ENCODE measurements around the gene DUSP22. TPM values are rescaled to one million over a fixed set of nuclear protein-coding genes. Genes with fewer than 3 reads are reported as not detected.

The DUSP22 gene
- total RNA-seq, 1 experiment from 2014 or later = 6.0 TPM

DNA sequence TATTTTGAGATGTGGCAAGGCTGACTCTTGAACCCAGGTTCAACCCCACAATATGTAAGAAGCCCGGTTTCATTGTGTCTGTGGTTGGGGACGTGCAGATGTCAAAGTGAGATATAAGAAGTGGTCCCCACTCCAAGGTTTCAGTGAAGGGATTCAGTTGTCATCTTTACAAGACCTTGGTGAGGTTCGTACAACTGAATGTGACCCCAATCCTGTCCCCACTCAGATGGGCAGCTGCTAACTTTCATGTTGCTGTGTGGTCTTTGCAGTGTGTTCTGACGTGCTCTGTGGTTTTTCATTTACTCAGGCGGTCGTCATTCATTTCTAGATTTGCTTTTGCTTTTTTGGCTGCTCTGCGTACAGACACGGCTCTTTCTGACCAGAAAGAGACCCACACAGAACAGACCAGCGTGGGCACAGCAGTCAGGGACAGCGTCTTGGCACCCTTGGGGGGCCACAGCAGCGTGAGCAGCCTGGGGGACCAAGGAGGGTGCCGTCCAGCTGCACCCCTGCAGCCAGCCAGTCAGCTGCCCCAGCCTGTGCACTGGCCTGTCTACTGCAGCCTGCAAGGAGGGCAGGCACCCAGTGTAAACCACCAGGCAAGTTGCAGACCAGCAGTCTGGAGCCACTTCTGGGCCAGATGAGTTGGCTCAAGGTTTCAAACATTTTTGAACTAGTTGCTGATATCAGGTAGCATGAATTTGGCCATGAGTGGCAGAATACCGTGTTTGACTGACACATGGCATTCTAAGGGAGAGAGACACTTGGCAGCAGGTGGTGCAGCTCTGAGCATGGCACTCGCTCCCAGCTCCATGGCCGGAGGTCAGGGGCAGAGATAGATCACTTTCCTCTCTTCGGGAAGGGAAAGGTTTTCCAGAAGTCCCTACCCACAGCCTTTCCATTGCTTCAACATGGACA, 49.9 kb downstream of the DUSP22 start:
- in situ Hi-C loops (cut with HindIII; ENCODE audit: low pct_unique_long_range_greater_than_20kb, low sequenced_read_pairs) = no loop called here
- no peak for DNase-seq (ENCODE audit: low read depth)

GRCh38 chr6:342832-343179, 50.5 kb downstream of the DUSP22 start:
- no peak for DNase-seq (ENCODE audit: low read depth)
- in situ Hi-C loops (cut with HindIII; ENCODE audit: low pct_unique_long_range_greater_than_20kb, low sequenced_read_pairs) = no loop called here

DNA sequence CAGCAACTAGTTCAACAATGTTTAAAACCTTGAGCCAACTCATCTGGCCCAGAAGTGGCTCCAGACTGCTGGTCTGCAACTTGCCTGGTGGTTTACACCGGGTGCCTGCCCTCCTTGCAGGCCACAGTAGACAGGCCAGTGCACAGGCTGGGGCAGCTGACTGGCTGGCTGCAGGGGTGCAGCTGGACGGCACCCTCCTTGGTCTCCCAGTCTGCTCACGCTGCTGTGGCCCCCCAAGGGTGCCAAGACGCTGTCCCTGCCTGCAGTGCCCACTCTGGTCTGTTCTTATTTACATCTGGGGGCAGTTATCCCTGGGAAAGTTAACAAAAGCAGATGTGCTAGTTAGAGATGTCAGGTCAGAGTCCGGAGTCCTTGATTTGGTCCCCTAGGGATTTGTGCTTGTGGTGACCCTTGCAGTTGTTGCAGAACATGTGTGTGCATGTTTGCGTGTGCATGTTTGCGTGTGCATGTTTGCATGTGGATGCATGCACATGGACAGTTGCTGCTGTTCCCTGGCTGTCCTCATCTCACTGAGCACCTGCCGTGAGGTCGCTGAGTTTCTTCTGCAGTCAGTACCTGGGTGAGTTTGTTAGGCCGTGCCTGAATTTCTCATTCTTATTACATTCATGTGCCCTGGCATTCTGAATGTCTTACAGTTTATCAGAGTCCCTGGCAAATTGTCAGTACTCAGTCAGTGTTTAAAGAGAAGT, 51.1 kb downstream of the DUSP22 start:
- in situ Hi-C loops (cut with HindIII; ENCODE audit: low pct_unique_long_range_greater_than_20kb, low sequenced_read_pairs) = no loop called here
- no peak for DNase-seq (ENCODE audit: low read depth)

DNA sequence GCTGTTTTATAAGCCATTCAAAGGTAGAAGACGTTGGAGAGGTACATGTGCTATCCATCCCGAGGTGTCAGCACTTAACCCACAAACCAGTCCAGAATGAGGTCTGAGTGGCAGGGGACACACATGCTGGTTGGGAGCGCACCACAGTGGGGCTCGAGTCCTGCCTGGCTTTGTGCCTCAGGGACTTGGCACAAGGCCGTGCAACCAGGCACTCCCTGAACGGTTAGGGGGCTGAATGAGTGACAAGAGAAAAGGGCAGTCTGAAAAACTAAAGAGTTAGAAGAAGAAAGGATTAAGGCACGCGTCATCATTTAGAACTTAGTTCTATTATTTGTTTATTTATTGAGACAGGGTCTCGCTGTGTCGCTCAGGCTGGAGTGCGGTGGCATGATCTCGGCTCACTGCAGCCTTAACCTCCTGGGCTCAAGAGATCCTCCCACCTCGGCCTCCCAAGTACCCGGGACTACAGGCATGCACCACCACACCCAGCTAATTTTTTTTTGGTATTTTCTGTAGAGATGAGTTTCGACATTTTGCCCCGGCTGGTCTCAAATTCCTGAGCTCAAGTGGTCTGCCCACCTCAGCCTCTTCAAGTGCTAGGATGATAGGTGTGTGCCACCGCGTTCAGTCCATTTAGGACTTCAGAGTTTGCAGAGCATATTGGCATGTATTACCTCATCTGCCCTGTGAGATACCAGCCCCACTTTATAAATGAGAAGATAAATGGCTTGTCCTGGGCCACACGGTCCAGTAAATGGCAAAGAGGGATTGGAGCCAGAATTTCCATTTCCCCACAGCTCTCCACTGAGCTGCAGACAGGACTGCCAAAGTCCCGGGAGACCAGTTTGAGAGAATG, 51.9 kb downstream of the DUSP22 start:
- DNase-seq (ENCODE audit: low read depth) = no peak
- in situ Hi-C loops (cut with HindIII; ENCODE audit: low pct_unique_long_range_greater_than_20kb, low sequenced_read_pairs) = no loop called here

DNA sequence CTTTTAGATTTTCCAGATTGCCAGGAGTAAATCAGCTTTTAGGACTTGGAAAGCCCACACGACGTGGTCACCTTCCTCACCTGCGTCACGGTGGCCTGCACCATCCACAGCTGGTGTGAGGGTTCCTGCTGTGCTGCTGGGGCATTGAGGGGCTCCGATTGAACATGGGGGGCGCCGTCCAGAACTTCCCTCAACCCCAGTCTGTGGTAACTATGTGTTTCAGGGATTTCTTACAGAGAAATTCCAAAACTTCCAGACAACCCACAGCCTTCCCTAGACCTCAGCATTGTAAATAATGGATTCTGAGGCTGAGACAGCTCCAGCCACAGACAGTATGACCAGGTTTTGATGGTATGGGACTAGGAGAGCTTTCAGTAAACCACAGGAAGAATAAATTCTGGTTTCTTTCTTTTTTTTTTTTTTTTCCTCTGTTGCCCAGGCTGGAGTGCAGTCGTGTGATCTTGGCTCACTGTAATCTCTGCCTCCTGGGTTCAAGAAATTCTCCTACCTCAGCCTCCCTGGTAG, 52.6 kb downstream of the DUSP22 start:
- no peak for DNase-seq (ENCODE audit: low read depth)
- in situ Hi-C loops (cut with HindIII; ENCODE audit: low pct_unique_long_range_greater_than_20kb, low sequenced_read_pairs) = no loop called here

- in situ Hi-C loops (cut with HindIII; ENCODE audit: low pct_unique_long_range_greater_than_20kb, low sequenced_read_pairs) = no loop called here
- DNase-seq (ENCODE audit: low read depth) = no peak
Observed at GRCh38 chr6:345747-346385, 53.6 kb downstream of the DUSP22 start.

DNA sequence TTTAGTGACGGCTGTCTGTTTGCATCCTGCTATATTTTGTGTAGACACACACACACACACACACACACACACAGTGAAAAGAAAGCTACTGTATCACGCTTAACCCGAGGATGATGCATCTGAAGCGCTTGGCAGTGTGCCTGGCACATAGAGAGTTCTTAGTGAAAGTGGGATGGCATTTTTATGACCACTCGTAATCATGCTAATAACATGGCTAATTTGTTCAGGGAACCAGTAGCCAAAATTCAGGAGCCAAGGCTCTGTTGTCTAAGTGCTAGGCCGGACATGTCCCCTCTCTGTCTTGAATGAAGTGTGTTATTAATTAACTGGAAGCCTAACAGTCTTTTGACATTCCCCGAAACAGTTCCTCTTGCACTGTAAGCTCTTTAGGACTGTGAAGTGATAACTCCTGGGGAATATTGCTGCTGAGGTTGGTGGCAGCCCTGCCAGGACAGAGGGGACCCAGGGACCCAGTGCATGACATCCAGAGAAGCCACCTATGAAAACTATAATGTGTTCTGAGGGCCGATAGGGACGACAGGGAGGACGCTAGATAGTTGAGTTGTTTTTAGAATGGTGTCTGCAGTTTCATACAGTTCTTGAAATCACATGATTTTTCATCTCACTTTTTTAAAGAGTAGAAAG, 54.2 kb downstream of the DUSP22 start:
- DNase-seq (ENCODE audit: low read depth) = no peak
- in situ Hi-C loops (cut with HindIII; ENCODE audit: low pct_unique_long_range_greater_than_20kb, low sequenced_read_pairs) = no loop called here

DNA sequence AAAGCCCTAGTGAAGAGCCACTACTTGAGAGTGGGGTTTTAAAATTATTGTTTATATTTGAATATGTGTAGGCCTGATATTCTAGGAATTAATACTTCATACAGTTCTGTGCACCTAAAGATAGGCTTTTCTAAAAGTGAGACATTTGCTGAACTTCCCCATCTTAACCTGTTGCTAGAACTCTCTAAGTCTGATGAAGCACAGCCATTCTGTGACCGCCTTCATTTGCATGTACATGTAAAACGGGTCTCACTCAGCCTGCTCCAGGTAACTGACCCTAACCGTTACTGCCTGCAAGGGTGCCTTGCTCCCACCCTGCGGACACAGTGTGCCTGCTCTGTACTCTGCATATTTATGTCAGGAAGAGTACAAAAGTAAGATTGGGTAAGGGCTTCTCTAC, 54.9 kb downstream of the DUSP22 start:
- in situ Hi-C loops (cut with HindIII; ENCODE audit: low pct_unique_long_range_greater_than_20kb, low sequenced_read_pairs) = no loop called here
- DNase-seq (ENCODE audit: low read depth) = no peak

DNA sequence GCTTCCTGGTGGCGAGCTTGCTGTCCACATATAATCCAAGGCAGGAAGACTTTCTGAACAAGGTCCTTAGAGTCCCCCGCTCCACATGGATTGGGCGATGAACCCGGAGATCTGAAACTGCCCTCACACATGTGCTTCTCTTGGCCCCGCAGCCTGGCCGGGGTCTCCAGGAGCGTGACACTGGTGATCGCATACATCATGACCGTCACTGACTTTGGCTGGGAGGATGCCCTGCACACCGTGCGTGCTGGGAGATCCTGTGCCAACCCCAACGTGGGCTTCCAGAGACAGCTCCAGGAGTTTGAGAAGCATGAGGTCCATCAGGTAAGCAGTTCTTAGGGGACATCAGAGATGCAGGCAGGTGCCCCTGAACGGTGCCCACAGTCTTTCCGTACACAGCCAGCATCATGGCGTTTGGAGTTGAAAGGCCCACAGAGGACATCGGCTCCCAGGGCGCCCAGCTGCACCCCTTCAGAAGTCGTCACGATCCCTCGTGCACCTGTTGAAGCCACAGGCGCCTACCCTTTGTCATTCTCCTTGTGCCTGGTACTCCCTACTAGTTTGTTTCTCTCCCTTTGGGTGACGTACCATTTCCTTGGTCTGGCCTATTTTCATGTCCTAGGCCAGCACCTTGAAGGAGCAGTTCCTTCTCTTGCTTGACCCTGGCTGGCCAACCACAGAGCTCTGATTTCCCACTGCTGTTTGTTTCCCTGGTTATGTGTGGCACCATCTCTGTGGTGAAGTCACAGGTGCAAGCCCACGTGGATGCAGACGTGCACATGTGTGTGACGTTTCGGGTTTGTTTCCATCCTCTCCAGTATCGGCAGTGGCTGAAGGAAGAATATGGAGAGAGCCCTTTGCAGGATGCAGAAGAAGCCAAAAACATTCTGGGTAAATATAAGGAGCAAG, 55.9 kb downstream of the DUSP22 start:
- in situ Hi-C loops (cut with HindIII; ENCODE audit: low pct_unique_long_range_greater_than_20kb, low sequenced_read_pairs) = no loop called here
- no peak for DNase-seq (ENCODE audit: low read depth)

- in situ Hi-C loops (cut with HindIII; ENCODE audit: low pct_unique_long_range_greater_than_20kb, low sequenced_read_pairs) = no loop called here
- DNase-seq (ENCODE audit: low read depth) = no peak
Observed at GRCh38 chr6:348860-349396, 56.6 kb downstream of the DUSP22 start.

DNA sequence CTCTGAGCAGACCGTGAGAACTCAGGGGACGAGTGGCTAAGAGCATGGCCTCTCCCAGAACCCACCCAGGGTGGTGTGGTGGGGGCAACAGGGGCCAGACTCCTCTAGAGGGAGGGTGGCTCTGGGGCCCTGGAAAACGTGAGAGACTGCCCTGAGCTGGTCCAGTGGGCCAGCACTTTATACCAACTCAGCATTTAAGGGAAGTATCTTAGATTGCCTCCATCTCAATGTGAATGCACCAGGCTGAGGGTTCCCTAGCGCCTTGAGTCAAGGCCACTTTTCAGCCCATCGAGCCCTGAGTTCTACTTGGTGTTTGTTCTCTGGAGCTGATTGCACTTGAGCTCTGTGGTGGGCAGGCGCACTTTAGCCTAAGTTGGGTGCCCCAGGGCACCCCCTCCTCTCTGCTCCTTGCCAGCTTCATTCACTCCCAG, 57.2 kb downstream of the DUSP22 start:
- in situ Hi-C loops (cut with HindIII; ENCODE audit: low pct_unique_long_range_greater_than_20kb, low sequenced_read_pairs) = no loop called here
- DNase-seq (ENCODE audit: low read depth) = no peak

GRCh38 chr6:350371-350770, 58.1 kb downstream of the DUSP22 start:
- DNase-seq (ENCODE audit: low read depth) = no peak
- in situ Hi-C loops (cut with HindIII; ENCODE audit: low pct_unique_long_range_greater_than_20kb, low sequenced_read_pairs) = no loop called here

- in situ Hi-C loops (cut with HindIII; ENCODE audit: low pct_unique_long_range_greater_than_20kb, low sequenced_read_pairs) = no loop called here
- no peak for DNase-seq (ENCODE audit: low read depth)
Observed at GRCh38 chr6:351011-351866, 59.0 kb downstream of the DUSP22 start.

DNA sequence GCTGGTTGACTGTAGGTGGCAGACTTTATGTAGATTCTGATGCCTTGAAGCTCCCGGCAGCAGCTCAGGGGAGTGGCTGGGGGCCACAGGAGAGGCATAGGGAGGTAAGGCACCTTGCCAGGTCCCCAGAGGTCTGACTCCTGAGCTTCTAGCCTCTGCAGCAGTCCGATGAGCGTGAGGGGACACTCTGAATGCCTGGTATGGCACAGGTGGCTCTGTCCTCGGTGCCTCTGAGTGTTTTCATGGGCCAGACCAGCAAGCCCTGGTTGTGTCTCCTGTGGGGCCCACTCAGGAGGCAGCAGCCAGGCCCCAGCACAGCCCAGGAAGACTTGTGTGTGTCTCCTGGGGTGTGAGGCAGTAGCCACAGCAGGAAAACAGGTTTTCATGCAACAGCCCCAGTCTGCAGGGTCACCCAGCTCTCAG, 59.6 kb downstream of the DUSP22 start:
- in situ Hi-C loops (cut with HindIII; ENCODE audit: low pct_unique_long_range_greater_than_20kb, low sequenced_read_pairs) = no loop called here
- no peak for DNase-seq (ENCODE audit: low read depth)

GRCh38 chr6:352474-352873, 60.2 kb downstream of the DUSP22 start:
- no peak for DNase-seq (ENCODE audit: low read depth)
- in situ Hi-C loops (cut with HindIII; ENCODE audit: low pct_unique_long_range_greater_than_20kb, low sequenced_read_pairs) = no loop called here

All from Caki2 (cell line).